Skeletal muscle cell (primary cell): ENCODE results near the gene STAT2.
"Not testable (repeated sequence)": the region's sequence is repeated elsewhere in the genome, so short reads cannot be mapped to it uniquely, and the experiment has no call there.

ENCODE experiments used
- DNase-seq: peaks from one replicate; pipeline ENCODE4 v3.0.0-alpha.2; 2010; ENCODE audit warnings: low read depth
- H3K4me3 ChIP-seq: 2 replicates; pipeline ENCODE4 v1.5.1; 2011; ENCODE audit warnings: low read depth, mild to moderate bottlenecking, control low read depth, low read length, moderate library complexity

Gene STAT2

DNA sequence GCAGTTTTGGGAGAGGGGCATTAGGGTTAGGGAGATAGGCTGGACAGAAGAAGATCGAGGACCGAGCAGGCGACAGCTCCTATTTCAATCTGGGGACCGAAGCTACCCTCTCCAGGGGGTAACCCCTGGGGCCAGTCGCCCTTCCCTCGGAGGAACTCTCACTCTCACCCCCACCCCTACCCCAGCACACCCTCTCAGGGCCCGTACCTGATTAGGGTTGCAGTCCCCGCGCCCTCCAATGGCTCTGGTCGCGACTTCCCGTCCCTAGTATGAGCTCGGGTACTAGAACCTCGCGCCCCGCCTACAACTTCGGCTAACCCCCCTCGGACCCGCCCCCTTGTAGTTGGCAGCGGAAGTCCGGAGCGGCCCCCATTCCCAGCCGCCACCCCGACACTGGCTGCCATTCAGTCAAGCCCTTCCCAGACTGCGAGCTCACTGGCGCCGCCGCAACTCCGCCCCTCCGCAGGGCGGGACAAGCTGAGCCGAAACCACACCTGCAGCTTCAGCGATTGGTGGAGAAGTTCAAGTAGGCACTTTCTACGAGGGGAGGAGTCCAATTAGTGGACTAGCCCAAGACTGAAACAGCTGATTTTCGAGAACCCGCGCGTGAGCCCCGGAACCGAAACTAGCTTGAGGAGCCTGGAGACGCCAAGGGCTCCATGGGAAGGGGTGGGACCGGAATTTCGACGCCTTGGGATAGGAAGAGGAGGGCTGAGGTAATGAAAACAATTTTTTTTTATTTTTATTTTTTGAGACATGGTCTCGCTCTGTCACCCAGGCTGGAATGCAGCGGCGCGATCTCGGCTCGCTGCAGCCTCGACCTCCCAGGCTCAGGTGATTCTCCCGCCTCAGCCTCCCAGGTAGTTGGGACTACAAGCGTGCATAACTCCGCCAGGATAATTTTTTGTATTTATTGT lies at the start of gene STAT2:
Gene STAT2 (minus strand): TSS at position 257 of the 917 bp plus-strand sequence. CDS start 3,536 bp downstream, outside the sequence.
- peak; percentile 100 for DNase-seq
- peak within 1 kb of the TSS; percentile 71 for H3K4me3 ChIP-seq

DNA sequence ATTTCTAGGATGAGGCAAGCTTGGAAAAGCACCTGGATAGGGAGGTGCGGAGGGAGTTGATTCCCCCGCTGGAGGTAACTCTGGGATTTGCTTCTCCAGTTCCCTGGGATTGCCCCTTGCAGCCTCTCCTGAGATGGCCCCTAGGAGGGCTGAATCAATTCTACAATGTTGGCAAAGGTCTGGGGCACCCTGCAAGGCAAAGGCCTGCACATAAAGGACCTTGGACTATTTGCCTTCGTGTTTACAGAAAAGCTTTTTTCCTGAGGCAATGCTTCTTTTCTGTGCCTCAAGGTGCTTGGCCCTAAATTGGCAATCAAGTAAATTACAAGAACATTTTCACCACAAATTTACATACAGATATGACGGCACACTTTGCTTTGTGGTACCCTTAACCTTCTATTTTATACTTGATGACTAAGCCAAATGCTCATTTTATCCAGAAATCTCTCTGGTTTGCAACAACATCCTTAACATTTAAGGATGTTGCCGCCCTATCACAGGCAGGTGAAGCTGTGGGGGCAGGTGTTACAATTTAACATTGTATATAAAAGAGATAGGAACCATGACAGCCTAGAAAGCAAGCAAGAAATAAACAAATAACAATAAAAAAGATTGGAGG lies 49.0 kb upstream of the STAT2 start:
- no peak for DNase-seq
- H3K4me3 ChIP-seq = no peak overlapping the region

DNA sequence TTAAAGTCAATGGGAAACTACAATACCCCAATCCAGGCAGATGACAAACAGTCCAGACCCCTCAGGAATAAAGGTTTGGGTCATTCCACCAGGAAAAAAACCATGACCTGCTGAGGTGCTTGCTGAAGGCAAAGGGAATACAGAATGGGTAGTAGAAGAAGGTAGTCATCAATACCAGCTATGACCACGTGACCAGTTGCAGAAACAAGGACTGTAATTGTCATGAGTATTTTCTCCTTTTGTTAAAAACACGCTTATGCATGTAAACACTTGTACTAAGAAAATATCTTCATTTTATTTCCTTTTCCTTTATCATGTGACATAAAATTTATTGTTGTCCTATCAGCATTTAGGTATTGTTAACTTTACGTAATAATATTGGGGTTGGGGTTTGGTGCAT lies 44.3 kb upstream of the STAT2 start:
- DNase-seq, H3K4me3 ChIP-seq: not testable (repeated sequence)

GRCh38 chr12:56401612-56402011 lies 41.7 kb upstream of the STAT2 start:
- not testable (repeated sequence) for H3K4me3 ChIP-seq, DNase-seq

DNA sequence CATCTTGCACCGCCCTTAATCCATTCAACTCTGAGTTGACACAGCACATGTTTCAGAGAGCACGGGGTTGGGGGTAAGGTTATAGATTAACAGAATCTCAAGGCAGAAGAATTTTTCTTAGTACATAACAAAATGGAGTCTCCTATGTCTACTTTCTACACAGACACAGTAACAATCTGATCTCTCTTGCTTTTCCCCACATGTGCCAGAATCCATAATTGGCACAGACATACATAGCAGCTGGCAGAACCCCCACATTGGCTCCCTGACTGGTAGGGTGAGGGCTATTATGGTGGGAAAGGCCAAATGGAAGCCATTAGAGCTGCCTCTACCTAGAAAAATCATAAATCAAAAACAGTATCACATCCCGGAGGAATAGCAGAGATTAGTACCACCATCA lies 41.2 kb upstream of the STAT2 start:
- DNase-seq, H3K4me3 ChIP-seq: not testable (repeated sequence)

DNA sequence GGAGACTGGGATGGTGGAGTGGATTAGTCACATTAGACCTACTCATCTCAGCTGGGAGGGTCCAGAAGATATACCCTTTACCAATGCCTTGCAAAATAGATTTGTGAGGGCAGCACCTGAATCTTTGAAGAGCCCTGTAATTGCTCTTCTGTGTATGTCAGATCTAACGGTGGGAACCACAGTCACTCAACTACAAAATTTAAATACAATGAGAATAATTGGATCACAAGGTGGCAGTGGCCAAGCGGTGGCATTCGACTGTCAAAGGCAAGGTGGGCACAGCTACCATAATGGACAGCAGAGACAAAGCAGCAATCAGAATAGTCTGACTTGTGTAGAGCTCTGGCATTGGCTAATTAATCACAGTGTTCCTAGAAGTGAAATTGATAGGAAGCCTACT lies 39.6 kb upstream of the STAT2 start:
- not testable (repeated sequence) for H3K4me3 ChIP-seq, DNase-seq

- H3K4me3 ChIP-seq = no peak overlapping the region
- DNase-seq = no peak
Observed at GRCh38 chr12:56398324-56398723, 38.4 kb upstream of the STAT2 start.

GRCh38 chr12:56392331-56392730 lies 32.4 kb upstream of the STAT2 start:
- no peak overlapping the region for H3K4me3 ChIP-seq
- no peak for DNase-seq

GRCh38 chr12:56391721-56392120 lies 31.8 kb upstream of the STAT2 start:
- DNase-seq = no peak
- no peak overlapping the region for H3K4me3 ChIP-seq

DNA sequence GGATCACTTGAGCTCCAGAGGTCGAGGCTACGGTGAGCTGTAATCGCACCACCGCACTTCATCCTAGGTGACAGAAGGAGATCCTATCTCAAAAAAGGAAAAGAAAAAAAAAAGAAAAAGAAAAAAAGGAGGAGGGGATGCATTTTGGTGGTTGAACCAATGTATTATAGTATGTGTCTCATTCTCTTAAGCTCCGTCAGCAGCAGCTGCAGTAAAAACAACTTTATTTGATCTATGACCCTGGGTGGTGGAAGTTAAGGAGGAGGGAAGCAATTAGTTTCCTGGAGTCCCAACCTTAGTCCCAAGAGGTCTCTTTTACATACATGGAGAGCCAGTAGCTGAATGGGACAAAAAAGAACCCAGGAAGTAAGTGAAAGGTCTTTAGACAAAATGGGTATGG lies 29.5 kb upstream of the STAT2 start:
- no peak for DNase-seq
- H3K4me3 ChIP-seq = no peak overlapping the region

GRCh38 chr12:56387152-56387736 lies 27.3 kb upstream of the STAT2 start:
- no peak overlapping the region for H3K4me3 ChIP-seq
- no peak for DNase-seq

DNA sequence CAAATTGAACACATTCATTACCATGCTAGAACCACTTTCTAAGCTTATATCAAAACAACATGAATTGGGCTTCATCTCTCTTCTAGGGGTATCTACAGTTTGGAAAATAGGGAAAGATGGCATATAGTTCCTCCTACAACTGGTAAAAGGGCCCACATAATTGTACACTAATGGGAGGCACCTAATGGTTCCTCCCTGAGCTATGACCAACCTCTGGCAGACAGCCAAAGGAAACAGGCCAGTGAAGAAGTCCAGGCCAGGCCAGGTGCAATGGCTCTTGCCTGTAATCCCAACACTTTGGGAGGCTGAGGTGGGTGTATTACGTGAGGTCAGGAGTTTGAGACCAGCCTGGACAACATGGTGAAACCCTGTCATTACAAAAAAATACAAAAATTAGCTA lies 26.0 kb upstream of the STAT2 start:
- no peak overlapping the region for H3K4me3 ChIP-seq
- DNase-seq = no peak

GRCh38 chr12:56382611-56383010 lies 22.7 kb upstream of the STAT2 start:
- DNase-seq = no peak
- no peak overlapping the region for H3K4me3 ChIP-seq

DNA sequence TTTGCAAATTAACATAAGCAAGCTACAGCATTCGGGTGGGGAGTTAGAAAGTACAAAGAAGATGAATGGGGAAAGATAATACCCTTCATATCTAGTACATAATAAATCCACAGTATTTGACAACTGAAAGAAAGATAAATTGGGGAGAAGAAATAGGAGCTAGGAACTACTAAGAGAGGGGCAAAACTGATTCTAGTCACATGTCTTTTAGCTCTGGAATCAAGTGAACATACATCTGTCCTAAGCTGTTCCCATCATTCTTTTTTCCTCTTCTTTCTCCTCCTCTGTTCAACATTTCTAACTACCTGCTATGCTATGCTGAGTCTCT lies 18.0 kb upstream of the STAT2 start:
- no peak overlapping the region for H3K4me3 ChIP-seq
- DNase-seq = no peak

DNA sequence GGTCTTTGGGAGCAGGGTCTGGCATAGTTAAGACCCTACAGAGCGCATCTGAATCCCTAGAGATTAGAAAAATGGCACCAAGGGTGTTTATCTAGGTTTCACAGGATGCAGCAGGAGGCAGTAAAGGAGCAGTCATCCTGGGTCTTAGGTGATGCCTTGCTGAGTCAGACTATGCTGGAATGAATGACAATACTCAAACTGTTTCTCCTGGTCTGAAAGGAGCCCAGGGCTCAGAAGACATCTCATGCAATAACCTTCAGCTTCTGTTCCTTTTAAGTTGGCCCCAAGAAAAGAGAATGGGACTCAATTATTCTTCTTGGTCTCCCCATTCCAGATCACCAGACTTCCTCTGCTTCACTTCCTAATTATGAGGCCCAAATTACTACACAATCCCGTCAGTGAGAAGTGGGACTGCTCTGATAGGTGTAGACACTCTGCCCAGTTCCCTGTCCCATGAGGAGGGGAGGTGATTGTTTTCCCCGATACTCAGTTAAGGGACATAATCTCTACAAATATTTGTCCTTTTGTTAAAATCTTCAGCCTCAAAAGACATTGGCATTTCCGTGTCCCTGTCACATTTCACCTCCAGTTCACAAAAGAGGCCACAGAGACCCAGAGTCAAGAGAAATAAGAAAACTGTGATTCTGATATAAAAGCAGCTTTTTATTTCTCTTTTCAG lies 17.5 kb upstream of the STAT2 start:
- no peak overlapping the region for H3K4me3 ChIP-seq
- DNase-seq = no peak

DNA sequence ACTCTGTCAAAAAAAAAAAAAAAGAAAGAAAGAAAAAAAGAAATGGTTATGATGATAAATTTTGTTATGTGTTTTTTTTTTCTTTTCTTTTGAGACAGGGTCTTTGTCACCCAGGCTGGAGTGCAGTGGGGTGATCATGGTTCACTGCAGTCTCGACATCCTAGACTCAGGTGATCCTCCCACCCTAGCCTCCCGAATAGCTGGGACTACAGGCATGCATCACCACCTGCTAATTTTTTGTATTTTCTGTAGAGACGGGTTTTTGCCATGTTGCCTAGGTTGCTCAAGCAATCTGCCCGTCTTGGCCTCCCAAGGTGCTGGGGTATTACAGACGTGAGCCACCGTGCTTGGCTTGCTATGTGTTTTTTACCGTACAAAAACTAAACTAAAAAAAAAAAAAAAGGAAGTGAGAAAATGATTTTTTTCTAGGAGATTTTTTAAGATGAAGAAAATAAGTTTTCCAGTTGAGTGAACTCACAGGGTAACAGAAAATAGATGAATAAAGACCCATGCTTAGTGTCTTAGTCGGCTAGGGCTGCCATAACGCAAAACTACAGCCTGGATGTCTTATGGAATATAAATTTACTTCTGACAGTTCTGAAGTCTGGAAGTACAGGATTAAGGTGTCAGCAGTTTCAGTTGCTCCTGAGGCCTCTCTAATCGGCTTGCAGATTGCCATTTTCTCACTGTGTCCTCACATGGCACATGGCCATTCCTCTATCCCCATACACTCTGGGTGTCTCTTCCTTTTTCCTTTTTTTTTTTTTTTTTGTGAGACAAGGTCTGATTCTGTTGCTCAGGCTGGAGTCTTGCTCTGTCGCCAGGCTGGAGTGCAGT lies 15.9 kb upstream of the STAT2 start:
- no peak overlapping the region for H3K4me3 ChIP-seq
- no peak for DNase-seq

GRCh38 chr12:56374726-56375597 lies 15.1 kb upstream of the STAT2 start:
- no peak overlapping the region for H3K4me3 ChIP-seq
- no peak for DNase-seq

GRCh38 chr12:56373515-56373914 lies 13.6 kb upstream of the STAT2 start:
- no peak overlapping the region for H3K4me3 ChIP-seq
- DNase-seq = no peak
